Cardiac fibroblast (primary cell): ENCODE measurements around the gene PRKG1.
"Not testable (repeated sequence)": the region's sequence is repeated elsewhere in the genome, so short reads cannot be mapped to it uniquely, and the experiment has no call there.

Experiments
- DNase-seq, 2 donors: peaks; one replicate each; pipeline versions ENCODE4 v3.0.0 to v3.0.0-alpha.2; 2010; ENCODE audit warnings: low read depth in 2 of 2
- H3K4me3 ChIP-seq, 2 donors: replicated peaks in 1 of 2; 1 replicate in 1 of 2; 2 replicates in 1 of 2; pipeline ENCODE4 v1.5.1; 2011; ENCODE audit warnings: low read depth in 2 of 2, low read length in 2 of 2, mild to moderate bottlenecking in 2 of 2, moderate library complexity in 1 of 2
- TF ChIP-seq, protein P1 (sequence below): IDR thresholded peaks from one replicate; pipeline ENCODE4 v1.5.1; 2011; ENCODE audit warnings: low read depth, mild to moderate bottlenecking, low read length, inconsistent platforms

Gene PRKG1

GRCh38 chr10:52198540-52198939 is 1124.3 kb downstream of the PRKG1 start:
- DNase-seq, result peak in 1 of 2 donors; percentile 37
- TF ChIP-seq, protein P1, sequence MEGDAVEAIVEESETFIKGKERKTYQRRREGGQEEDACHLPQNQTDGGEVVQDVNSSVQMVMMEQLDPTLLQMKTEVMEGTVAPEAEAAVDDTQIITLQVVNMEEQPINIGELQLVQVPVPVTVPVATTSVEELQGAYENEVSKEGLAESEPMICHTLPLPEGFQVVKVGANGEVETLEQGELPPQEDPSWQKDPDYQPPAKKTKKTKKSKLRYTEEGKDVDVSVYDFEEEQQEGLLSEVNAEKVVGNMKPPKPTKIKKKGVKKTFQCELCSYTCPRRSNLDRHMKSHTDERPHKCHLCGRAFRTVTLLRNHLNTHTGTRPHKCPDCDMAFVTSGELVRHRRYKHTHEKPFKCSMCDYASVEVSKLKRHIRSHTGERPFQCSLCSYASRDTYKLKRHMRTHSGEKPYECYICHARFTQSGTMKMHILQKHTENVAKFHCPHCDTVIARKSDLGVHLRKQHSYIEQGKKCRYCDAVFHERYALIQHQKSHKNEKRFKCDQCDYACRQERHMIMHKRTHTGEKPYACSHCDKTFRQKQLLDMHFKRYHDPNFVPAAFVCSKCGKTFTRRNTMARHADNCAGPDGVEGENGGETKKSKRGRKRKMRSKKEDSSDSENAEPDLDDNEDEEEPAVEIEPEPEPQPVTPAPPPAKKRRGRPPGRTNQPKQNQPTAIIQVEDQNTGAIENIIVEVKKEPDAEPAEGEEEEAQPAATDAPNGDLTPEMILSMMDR, result no peak
- no peak overlapping the region for H3K4me3 ChIP-seq

DNA sequence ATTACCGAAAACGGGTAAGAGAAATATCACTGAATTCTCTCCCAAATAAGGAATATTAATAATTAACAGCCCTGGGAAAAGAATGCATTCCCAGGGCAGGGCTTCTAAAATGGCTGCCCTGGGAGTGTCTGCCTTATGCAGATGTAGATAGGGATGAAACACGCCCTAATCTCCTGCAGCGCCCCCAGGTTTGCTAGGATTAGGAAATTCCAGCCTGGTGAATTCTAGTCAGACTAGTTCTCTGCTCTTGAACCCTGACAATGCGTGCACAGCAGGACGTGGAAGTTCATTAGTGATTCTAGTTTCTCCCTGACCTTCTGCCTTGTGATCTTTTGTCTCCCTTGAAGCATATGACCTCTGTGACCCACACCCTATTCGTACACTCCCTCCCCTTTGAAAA is 1130.6 kb downstream of the PRKG1 start:
- not testable (repeated sequence) for DNase-seq, H3K4me3 ChIP-seq

- TF ChIP-seq, protein P1, result no peak
- DNase-seq, result no peak
- H3K4me3 ChIP-seq, result no peak overlapping the region
Measured at GRCh38 chr10:52208365-52208764, 1134.1 kb downstream of the PRKG1 start.

- DNase-seq, result peak in 1 of 2 donors; percentile 40
- TF ChIP-seq, protein P1, result no peak
Measured at GRCh38 chr10:52210161-52210560, 1135.9 kb downstream of the PRKG1 start.

DNA sequence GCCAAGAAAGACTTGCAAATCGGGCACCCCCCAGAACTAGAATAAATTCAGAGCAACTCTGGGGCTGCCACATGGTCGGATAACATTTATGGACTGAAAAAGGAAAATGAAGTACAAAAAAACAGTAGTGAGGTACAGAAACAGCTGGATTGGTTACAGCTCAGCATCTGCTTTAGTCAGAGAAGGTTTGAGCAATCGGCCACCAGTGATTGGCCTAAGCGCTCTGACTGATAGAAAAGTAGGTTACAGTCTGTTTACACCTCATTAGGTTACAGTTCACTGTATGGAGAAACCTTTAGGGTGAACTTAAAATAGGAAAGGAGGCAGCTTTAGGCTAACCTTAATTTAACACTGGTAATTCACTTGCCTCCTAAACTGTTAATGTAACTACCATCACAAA is 1137.8 kb downstream of the PRKG1 start:
- DNase-seq, result peak; percentile 31 to 67
- TF ChIP-seq, protein P1, result no peak
- no peak overlapping the region for H3K4me3 ChIP-seq

More at GRCh38 chr10:52210161-52210560, 1135.9 kb downstream of the PRKG1 start:
- H3K4me3 ChIP-seq, result no peak overlapping the region

- no peak for DNase-seq
- H3K4me3 ChIP-seq, result no peak overlapping the region
- TF ChIP-seq, protein P1, result no peak
Measured at GRCh38 chr10:52212802-52213201, 1138.5 kb downstream of the PRKG1 start.

GRCh38 chr10:52213321-52213752 is 1139.0 kb downstream of the PRKG1 start:
- TF ChIP-seq, protein P1, result no peak
- DNase-seq, result peak; percentile 64 to 66
- H3K4me3 ChIP-seq, result no peak overlapping the region
